ENCODE measurements around the gene UBN1. TPM values are rescaled to one million over a fixed set of nuclear protein-coding genes. Genes with fewer than 3 reads are reported as not detected.
A peak's percentile ranks its signal among the peaks of the same experiment; 100 is the strongest.

UBN1 gene
- total and polyA plus RNA-seq, 5 experiments from 2014 or later: 10.9 to 40.9 (median 18.4) TPM

- peak in 6 of 10 donors; percentile 1 to 71 (median 33) for DNase-seq
- POLR2A ChIA-PET: interaction anchor here (0.8 to 2.5 kb wide), 6 partner anchors 9 to 232 kb away, joined by 3 to 14 read pairs (median 6); partner anchors contain the start of genes ANKS3, DNAAF8 and ROGDI
- H3K9me3 Mint-ChIP-seq: no peaks in the 10 kb centered on the region
- peak; percentile 22 to 29 for ATAC-seq
- H3K27ac Mint-ChIP-seq: peak overlapping the region; percentile 61 to 92 (median 88)
- peak overlapping the region; percentile 81 to 93 (median 90) for H3K4me3 Mint-ChIP-seq
- no peaks in the 10 kb centered on the region for H3K27me3 Mint-ChIP-seq
- peaks cover 14 to 64% (median 59%) of the 10 kb centered on the region in 4 donors for H3K4me1 Mint-ChIP-seq
- peaks cover 0 to 35% (median 3%) of the 10 kb centered on the region in 3 donors for H3K36me3 Mint-ChIP-seq
Measured at GRCh38 chr16:4847774-4848587, 700 bp downstream of the UBN1 start.

- Mint-ChIP-seq H3K4me3 (peak overlapping the region in 8 of 10 donors; percentile 20 to 92 (median 46)), H3K27me3 (no peaks in the 10 kb centered on the region), H3K27ac (peak overlapping the region in 6 of 10 donors; percentile 12 to 48 (median 30)), H3K36me3 (peaks cover 0 to 38% (median 6%) of the 10 kb centered on the region in 3 donors), H3K4me1 (peaks cover 14 to 61% (median 56%) of the 10 kb centered on the region in 4 donors), H3K9me3 (no peaks in the 10 kb centered on the region)
- ATAC-seq (no peak), DNase-seq (no peak)
- POLR2A ChIA-PET: no interaction called here
Measured at GRCh38 chr16:4850211-4850610, 2.9 kb downstream of the UBN1 start.

DNA sequence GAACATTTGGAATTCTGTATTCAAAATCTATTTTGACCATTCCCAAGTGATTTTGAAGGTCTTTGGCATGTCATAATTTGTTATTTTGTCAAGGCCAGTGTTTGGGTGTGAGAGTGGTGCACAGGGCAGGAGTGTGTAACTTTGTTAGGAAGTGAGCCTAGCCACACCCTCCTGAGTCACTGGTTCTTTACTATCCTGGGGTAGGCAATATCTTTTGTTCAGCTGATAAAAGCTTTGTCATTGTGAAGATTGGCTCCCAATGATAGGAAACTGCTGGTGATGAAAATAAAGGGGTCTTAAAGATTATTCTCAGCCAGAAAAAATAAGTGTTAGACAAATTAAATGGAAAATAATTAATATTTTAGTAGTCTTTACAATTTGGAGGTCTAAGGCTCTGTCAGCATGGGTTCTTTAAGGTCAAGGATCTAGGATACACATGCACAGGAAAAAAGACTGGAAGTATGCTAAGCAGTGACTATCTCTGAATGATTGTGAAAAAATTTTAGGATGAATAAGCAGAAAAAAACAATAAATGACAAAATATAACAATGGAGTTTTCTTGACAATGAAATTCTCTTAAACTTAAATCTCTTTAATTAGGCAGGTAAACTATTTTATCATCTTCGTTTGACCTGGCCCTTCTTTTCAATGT, 5.1 kb downstream of the UBN1 start:
- H3K27ac Mint-ChIP-seq: peak overlapping the region in 4 of 10 donors; percentile 4 to 80 (median 18)
- no peak for ATAC-seq
- H3K27me3 Mint-ChIP-seq: no peaks in the 10 kb centered on the region
- POLR2A ChIA-PET: no interaction called here
- peaks cover 7 to 51% (median 44%) of the 10 kb centered on the region in 4 donors for H3K4me1 Mint-ChIP-seq
- no peak overlapping the region for H3K4me3 Mint-ChIP-seq
- no peak for DNase-seq
- H3K36me3 Mint-ChIP-seq: peaks cover 0 to 46% (median 6%) of the 10 kb centered on the region in 3 donors
- no peaks in the 10 kb centered on the region for H3K9me3 Mint-ChIP-seq

GRCh38 chr16:4855371-4855770, 8.1 kb downstream of the UBN1 start:
- no peak for ATAC-seq
- Mint-ChIP-seq H3K4me3 (no peak overlapping the region), H3K4me1 (peaks cover 2 to 30% (median 21%) of the 10 kb centered on the region in 4 donors), H3K36me3 (peaks cover 0 to 74% (median 26%) of the 10 kb centered on the region in 3 donors), H3K27ac (no peak overlapping the region), H3K9me3 (no peaks in the 10 kb centered on the region), H3K27me3 (no peaks in the 10 kb centered on the region)
- POLR2A ChIA-PET: no interaction called here
- DNase-seq: no peak

- no peaks in the 10 kb centered on the region for H3K9me3 Mint-ChIP-seq
- no peak overlapping the region for H3K27ac Mint-ChIP-seq
- no peaks in the 10 kb centered on the region for H3K27me3 Mint-ChIP-seq
- peaks cover 2 to 28% (median 16%) of the 10 kb centered on the region in 4 donors for H3K4me1 Mint-ChIP-seq
- POLR2A ChIA-PET: no interaction called here
- no peak for DNase-seq
- H3K36me3 Mint-ChIP-seq: peaks cover 0 to 79% (median 27%) of the 10 kb centered on the region in 3 donors
- H3K4me3 Mint-ChIP-seq: no peak overlapping the region
- no peak for ATAC-seq
Measured at GRCh38 chr16:4855804-4856203, 8.5 kb downstream of the UBN1 start.

DNA sequence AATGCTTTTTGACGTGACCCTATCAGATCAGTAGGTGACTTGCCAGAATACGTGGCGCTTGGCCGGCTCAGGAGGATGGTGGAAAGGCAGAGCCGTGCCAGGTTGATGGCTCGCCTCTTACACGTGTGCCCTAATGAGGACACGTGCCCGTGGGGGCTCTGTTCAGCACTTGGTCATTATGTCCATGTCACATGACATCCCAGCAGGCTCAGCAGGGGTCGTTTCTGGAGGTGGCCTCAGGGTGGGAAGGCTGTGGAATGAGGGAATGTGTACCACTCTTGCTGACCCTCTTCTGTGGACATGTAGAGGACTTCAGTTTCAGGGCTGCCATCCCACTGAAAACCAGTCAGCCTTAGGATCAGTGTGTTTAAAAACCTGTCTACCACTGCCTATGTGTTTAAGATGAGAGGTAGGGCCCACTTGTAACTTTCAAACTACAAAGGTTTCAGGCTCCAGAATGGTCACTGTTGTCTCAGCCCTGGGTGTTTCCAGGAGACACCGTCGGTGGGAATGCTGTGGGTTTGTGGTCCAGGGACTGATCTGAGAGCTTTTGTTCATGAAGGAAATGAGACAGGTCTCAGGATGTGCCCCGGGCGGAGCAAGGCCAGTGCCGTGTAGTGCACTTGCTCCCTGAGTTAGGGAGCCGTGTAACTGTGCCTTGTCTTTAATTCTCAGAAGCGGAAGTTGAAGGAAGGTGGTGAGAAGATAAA, 12.1 kb downstream of the UBN1 start:
- ATAC-seq (no peak), DNase-seq (no peak)
- Mint-ChIP-seq H3K9me3 (no peaks in the 10 kb centered on the region), H3K27ac (peak overlapping the region in 1 of 10 donors; percentile 26), H3K36me3 (peaks cover 0 to 92% (median 21%) of the 10 kb centered on the region in 3 donors), H3K4me1 (peaks cover 0 to 25% (median 12%) of the 10 kb centered on the region in 4 donors), H3K4me3 (no peak overlapping the region), H3K27me3 (no peaks in the 10 kb centered on the region)
- POLR2A ChIA-PET: no interaction called here

- peaks cover 0 to 92% (median 21%) of the 10 kb centered on the region in 3 donors for H3K36me3 Mint-ChIP-seq
- H3K27ac Mint-ChIP-seq: peak overlapping the region in 1 of 10 donors; percentile 33
- POLR2A ChIA-PET: no interaction called here
- H3K9me3 Mint-ChIP-seq: no peaks in the 10 kb centered on the region
- no peak for DNase-seq
- H3K4me1 Mint-ChIP-seq: peaks cover 3 to 28% (median 14%) of the 10 kb centered on the region in 4 donors
- no peak for ATAC-seq
- H3K27me3 Mint-ChIP-seq: no peaks in the 10 kb centered on the region
- H3K4me3 Mint-ChIP-seq: no peak overlapping the region
Measured at GRCh38 chr16:4859900-4860255, 12.6 kb downstream of the UBN1 start.

GRCh38 chr16:4860727-4861342, 13.6 kb downstream of the UBN1 start:
- Mint-ChIP-seq H3K36me3 (peaks cover 0 to 86% (median 21%) of the 10 kb centered on the region in 3 donors), H3K9me3 (no peaks in the 10 kb centered on the region), H3K4me1 (peaks cover 3 to 28% (median 14%) of the 10 kb centered on the region in 4 donors), H3K27me3 (no peaks in the 10 kb centered on the region), H3K27ac (peak overlapping the region in 2 of 10 donors; percentile 7 to 17), H3K4me3 (no peak overlapping the region)
- POLR2A ChIA-PET: no interaction called here
- DNase-seq (no peak), ATAC-seq (no peak)

- ATAC-seq (no peak), DNase-seq (no peak)
- H3K27me3 Mint-ChIP-seq: no peaks in the 10 kb centered on the region
- H3K36me3 Mint-ChIP-seq: peaks cover 0 to 83% (median 21%) of the 10 kb centered on the region in 3 donors
- H3K4me1 Mint-ChIP-seq: peaks cover 10 to 34% (median 21%) of the 10 kb centered on the region in 4 donors
- H3K4me3 Mint-ChIP-seq: no peak overlapping the region
- H3K9me3 Mint-ChIP-seq: no peaks in the 10 kb centered on the region
- peak overlapping the region in 3 of 10 donors; percentile 19 to 70 (median 57) for H3K27ac Mint-ChIP-seq
- POLR2A ChIA-PET: interaction anchor here (1.2 kb wide), 1 partner anchor 29 kb away, joined by 3 read pairs; no protein-coding TSS in a partner anchor
Measured at GRCh38 chr16:4862639-4863038, 15.4 kb downstream of the UBN1 start.

GRCh38 chr16:4864728-4865127, 17.4 kb downstream of the UBN1 start:
- POLR2A ChIA-PET: no interaction called here
- Mint-ChIP-seq H3K36me3 (peaks cover 0 to 82% (median 3%) of the 10 kb centered on the region in 3 donors), H3K27ac (peak overlapping the region in 5 of 10 donors; percentile 1 to 66 (median 38)), H3K4me1 (peaks cover 10 to 34% (median 26%) of the 10 kb centered on the region in 4 donors), H3K9me3 (no peaks in the 10 kb centered on the region), H3K4me3 (no peak overlapping the region), H3K27me3 (no peaks in the 10 kb centered on the region)
- no peak for DNase-seq
- no peak for ATAC-seq

- no peak for ATAC-seq
- peaks cover 0 to 84% (median 5%) of the 10 kb centered on the region in 3 donors for H3K36me3 Mint-ChIP-seq
- H3K4me1 Mint-ChIP-seq: peaks cover 10 to 34% (median 26%) of the 10 kb centered on the region in 4 donors
- H3K27ac Mint-ChIP-seq: peak overlapping the region in 2 of 10 donors; percentile 53 to 76
- no peak for DNase-seq
- H3K27me3 Mint-ChIP-seq: no peaks in the 10 kb centered on the region
- H3K4me3 Mint-ChIP-seq: no peak overlapping the region
- POLR2A ChIA-PET: no interaction called here
- H3K9me3 Mint-ChIP-seq: no peaks in the 10 kb centered on the region
Measured at GRCh38 chr16:4865231-4865860, 18.1 kb downstream of the UBN1 start.

- ATAC-seq (no peak), DNase-seq (no peak)
- Mint-ChIP-seq H3K36me3 (peaks cover 0 to 84% (median 12%) of the 10 kb centered on the region in 3 donors), H3K27ac (peak overlapping the region in 3 of 10 donors; percentile 61 to 87 (median 75)), H3K9me3 (no peaks in the 10 kb centered on the region), H3K27me3 (no peaks in the 10 kb centered on the region), H3K4me1 (peaks cover 10 to 34% (median 25%) of the 10 kb centered on the region in 4 donors), H3K4me3 (no peak overlapping the region)
- POLR2A ChIA-PET: no interaction called here
Measured at GRCh38 chr16:4866586-4866985, 19.3 kb downstream of the UBN1 start.
